Activated CD4-positive, alpha-beta T cell treated with anti-CD3 and anti-CD28 coated beads, Interleukin-2, amount 50 U/mL, for 4 hours (primary cell): Measurements from ENCODE around the gene RPS15.

Experiments
- DNase-seq, 2 experiments: peaks; one replicate each; pipeline ENCODE4 v3.0.0-alpha.2; 2020

Gene RPS15

GRCh38 chr19:1438035-1438932, at the start of gene RPS15:
RPS15 (plus strand) TSS chr19:1438396; CDS start chr19:1438426, 30 bp downstream.
- peak; percentile 92 to 94 for DNase-seq

GRCh38 chr19:1388637-1389026, 49.6 kb upstream of the RPS15 start:
- DNase-seq, result no peak

- no peak for DNase-seq
Observed at GRCh38 chr19:1389033-1389940, 48.9 kb upstream of the RPS15 start.

GRCh38 chr19:1390890-1391423, 47.2 kb upstream of the RPS15 start:
- DNase-seq, result no peak

GRCh38 chr19:1392407-1392806, 45.8 kb upstream of the RPS15 start:
- no peak for DNase-seq

- no peak for DNase-seq
Observed at GRCh38 chr19:1392939-1393530, 45.2 kb upstream of the RPS15 start.

- DNase-seq, result no peak
Observed at GRCh38 chr19:1393841-1394240, 44.4 kb upstream of the RPS15 start.

- no peak for DNase-seq
Observed at GRCh38 chr19:1394252-1395193, 43.7 kb upstream of the RPS15 start.

GRCh38 chr19:1395194-1396018, 42.8 kb upstream of the RPS15 start:
- no peak for DNase-seq

GRCh38 chr19:1396019-1396767, 42.0 kb upstream of the RPS15 start:
- DNase-seq, result no peak

GRCh38 chr19:1396768-1397679, 41.2 kb upstream of the RPS15 start:
- no peak for DNase-seq

GRCh38 chr19:1397838-1398237, 40.4 kb upstream of the RPS15 start:
- no peak for DNase-seq

GRCh38 chr19:1399079-1399478, 39.1 kb upstream of the RPS15 start:
- no peak for DNase-seq

- DNase-seq, result no peak
Observed at GRCh38 chr19:1399745-1400144, 38.5 kb upstream of the RPS15 start.

GRCh38 chr19:1400281-1401137, 37.7 kb upstream of the RPS15 start:
- no peak for DNase-seq

GRCh38 chr19:1401138-1401888, 36.9 kb upstream of the RPS15 start, which contains the start of gene GAMT:
GAMT (minus strand) TSS chr19:1401542; CDS start chr19:1401476, 66 bp downstream.
- DNase-seq, result peak; percentile 40 to 42

GRCh38 chr19:1401889-1402217, 36.3 kb upstream of the RPS15 start:
- DNase-seq, result no peak
